GM18508 (cell line): Measurements from ENCODE around the gene ASB2.

Experiments
- ATAC-seq: cut with Tn5 transposase; IDR thresholded peaks from one replicate; pipeline ENCODE4 v1.9.1; 2021; ENCODE audit warnings: moderate number of reproducible peaks; ENCODE audit not compliant: insufficient read depth, unreplicated experiment

Gene ASB2

GRCh38 chr14:93976477-93977057 lies at the start of gene ASB2:
Gene ASB2, minus strand, starts transcription at chr14:93976570. Its CDS starts 12,031 bp downstream, at chr14:93964539.
- no peak for ATAC-seq

- no peak for ATAC-seq
Observed at GRCh38 chr14:94025720-94026119, 49.4 kb upstream of the ASB2 start.

GRCh38 chr14:94024549-94024948 lies 48.2 kb upstream of the ASB2 start:
- no peak for ATAC-seq

GRCh38 chr14:94022532-94023411 lies 46.4 kb upstream of the ASB2 start:
- no peak for ATAC-seq

- no peak for ATAC-seq
Observed at GRCh38 chr14:94021416-94022157, 45.2 kb upstream of the ASB2 start.

GRCh38 chr14:94021001-94021400 lies 44.6 kb upstream of the ASB2 start:
- no peak for ATAC-seq

GRCh38 chr14:94020267-94020666 lies 43.9 kb upstream of the ASB2 start:
- no peak for ATAC-seq

GRCh38 chr14:94019329-94019728 lies 43.0 kb upstream of the ASB2 start:
- ATAC-seq, result no peak

GRCh38 chr14:94018308-94018707 lies 41.9 kb upstream of the ASB2 start:
- ATAC-seq, result no peak

- no peak for ATAC-seq
Observed at GRCh38 chr14:94016446-94016976, 40.1 kb upstream of the ASB2 start.

- no peak for ATAC-seq
Observed at GRCh38 chr14:94015223-94015622, 38.9 kb upstream of the ASB2 start.

- ATAC-seq, result no peak
Observed at GRCh38 chr14:94014382-94014781, 38.0 kb upstream of the ASB2 start.

GRCh38 chr14:94011795-94012194 lies 35.4 kb upstream of the ASB2 start:
- ATAC-seq, result no peak

GRCh38 chr14:94010625-94011024 lies 34.3 kb upstream of the ASB2 start:
- ATAC-seq, result no peak

- ATAC-seq, result no peak
Observed at GRCh38 chr14:94009767-94010166, 33.4 kb upstream of the ASB2 start.

- ATAC-seq, result no peak
Observed at GRCh38 chr14:94008234-94008633, 31.9 kb upstream of the ASB2 start.

GRCh38 chr14:94005324-94006073 lies 29.1 kb upstream of the ASB2 start:
- ATAC-seq, result no peak

- no peak for ATAC-seq
Observed at GRCh38 chr14:94004015-94004414, 27.6 kb upstream of the ASB2 start.

GRCh38 chr14:94003397-94003796 lies 27.0 kb upstream of the ASB2 start:
- ATAC-seq, result no peak
